Measurements from ENCODE around the gene ANXA2R. TPM values are rescaled to one million over a fixed set of nuclear protein-coding genes. Genes with fewer than 3 reads are reported as not detected.

Gene ANXA2R
- total and polyA plus RNA-seq, 9 of the 15 experiments (the other 6 are each of a cell fraction or from before 2014, with no cell fraction given) = 2.1 to 4.8 (median 3.4) TPM

DNA sequence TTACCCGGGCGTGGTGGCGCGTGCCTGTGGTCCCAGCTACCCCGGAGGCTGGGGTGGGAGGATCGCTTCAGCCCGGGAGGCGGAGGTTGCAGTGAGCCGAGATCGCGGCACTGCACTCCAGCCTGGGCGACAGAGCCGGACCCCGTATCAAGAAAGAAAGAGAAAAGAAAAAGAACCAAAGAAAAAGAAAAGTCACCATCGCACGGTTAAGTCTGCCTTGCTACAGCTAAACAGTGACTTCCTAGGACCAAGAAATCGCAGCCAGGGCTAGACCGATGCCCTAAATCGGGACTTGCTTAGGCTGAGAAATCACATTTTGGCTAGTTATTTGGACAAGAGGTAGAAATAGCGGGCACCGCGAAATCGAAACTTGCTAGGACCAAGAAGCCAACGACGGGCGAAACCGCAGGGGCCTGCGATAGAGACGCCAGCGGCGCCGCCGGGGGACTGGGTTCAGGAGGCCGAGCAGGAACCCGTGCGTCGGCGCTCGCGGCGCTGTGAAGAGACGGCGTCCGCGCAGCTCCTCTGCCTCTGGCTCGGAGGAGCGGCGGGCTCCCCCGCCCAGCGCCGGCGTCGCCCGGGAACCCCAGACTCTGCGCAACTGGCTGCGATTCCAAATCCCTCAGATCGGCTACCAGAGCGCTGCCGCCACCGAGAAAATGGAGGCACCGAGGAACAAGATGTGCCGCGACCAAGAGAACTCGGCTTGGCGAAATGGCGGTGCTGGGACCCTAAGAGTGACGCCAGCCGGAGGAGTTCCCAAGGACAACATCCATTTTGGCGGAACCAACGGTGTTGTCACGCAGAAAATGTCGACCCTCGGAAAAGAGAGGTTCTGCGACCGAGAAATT lies 26.1 kb upstream of the ANXA2R start (continued):
- TF ChIP-seq FOXM1 (IDR thresholded peaks at IDR 0.05; ENCODE audit: low read depth) (no peak; the same call in 1 of the 2 replicates), FOXM1 (CRISPR knock-in tag; IDR thresholded peaks at IDR 0.05; ENCODE audit: low read depth) (0 out of 2 replicates have a peak, but pooled peaks have one; percentile 15), ZBTB9 (CRISPR knock-in tag; IDR thresholded peaks at IDR 0.05) (peak; percentile 39; the same call in 1 of the 2 replicates), KDM4B (IDR thresholded peaks at IDR 0.05; ENCODE audit: borderline replicate concordance in 2 of 2, low read depth in 1 of 2) (peak in 1 of 2 experiments; percentile 18; a peak in 1 of 4 replicates), ZNF668 (CRISPR knock-in tag; IDR thresholded peaks at IDR 0.05) (0 out of 2 replicates have a peak, but pooled peaks have one; percentile 0), HLTF (IDR thresholded peaks at IDR 0.05) (peak; percentile 86; the same call in 1 of the 2 replicates), TEAD1 (CRISPR knock-in tag; IDR thresholded peaks at IDR 0.05) (peak in 1 of 2 experiments; percentile 83; a peak in 1 of 4 replicates), POLR3A (IDR thresholded peaks at IDR 0.05; ENCODE audit: borderline replicate concordance, extremely low read depth, insufficient read depth, insufficient read length) (no peak), FIP1L1 (IDR thresholded peaks at IDR 0.05; ENCODE audit: low read depth, low read length, poor library complexity, severe bottlenecking) (peak; percentile 81), ARHGAP35 (IDR thresholded peaks at IDR 0.05; ENCODE audit: partially characterized antibody) (peak; percentile 39), AFF4 (CRISPR knock-in tag; IDR thresholded peaks at IDR 0.05) (peak; percentile 96), SRSF3 (IDR thresholded peaks at IDR 0.05; ENCODE audit: insufficient read depth, low read length) (0 out of 2 replicates have a peak, but pooled peaks have one; percentile 43), DMBX1 (CRISPR knock-in tag; IDR thresholded peaks at IDR 0.05; ENCODE audit: borderline replicate concordance) (no peak; the same call in 1 of the 2 replicates), KDM5B (IDR thresholded peaks at IDR 0.05; ENCODE audit: insufficient replicate concordance, low read depth, low read length) (no peak), ZNF217 (CRISPR knock-in tag; IDR thresholded peaks at IDR 0.05) (no peak), BRD9 (IDR thresholded peaks at IDR 0.05; ENCODE audit: low read depth, partially characterized antibody) (peak; percentile 33)
- TF ChIP-seq, protein P1, sequence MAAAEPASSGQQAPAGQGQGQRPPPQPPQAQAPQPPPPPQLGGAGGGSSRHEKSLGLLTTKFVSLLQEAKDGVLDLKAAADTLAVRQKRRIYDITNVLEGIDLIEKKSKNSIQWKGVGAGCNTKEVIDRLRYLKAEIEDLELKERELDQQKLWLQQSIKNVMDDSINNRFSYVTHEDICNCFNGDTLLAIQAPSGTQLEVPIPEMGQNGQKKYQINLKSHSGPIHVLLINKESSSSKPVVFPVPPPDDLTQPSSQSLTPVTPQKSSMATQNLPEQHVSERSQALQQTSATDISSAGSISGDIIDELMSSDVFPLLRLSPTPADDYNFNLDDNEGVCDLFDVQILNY (CRISPR knock-in tag; IDR thresholded peaks at IDR 0.05) = peak; percentile 77; the same call in 1 of the 2 replicates
- TF ChIP-seq, protein P2, sequence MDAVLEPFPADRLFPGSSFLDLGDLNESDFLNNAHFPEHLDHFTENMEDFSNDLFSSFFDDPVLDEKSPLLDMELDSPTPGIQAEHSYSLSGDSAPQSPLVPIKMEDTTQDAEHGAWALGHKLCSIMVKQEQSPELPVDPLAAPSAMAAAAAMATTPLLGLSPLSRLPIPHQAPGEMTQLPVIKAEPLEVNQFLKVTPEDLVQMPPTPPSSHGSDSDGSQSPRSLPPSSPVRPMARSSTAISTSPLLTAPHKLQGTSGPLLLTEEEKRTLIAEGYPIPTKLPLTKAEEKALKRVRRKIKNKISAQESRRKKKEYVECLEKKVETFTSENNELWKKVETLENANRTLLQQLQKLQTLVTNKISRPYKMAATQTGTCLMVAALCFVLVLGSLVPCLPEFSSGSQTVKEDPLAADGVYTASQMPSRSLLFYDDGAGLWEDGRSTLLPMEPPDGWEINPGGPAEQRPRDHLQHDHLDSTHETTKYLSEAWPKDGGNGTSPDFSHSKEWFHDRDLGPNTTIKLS (IDR thresholded peaks at IDR 0.05; ENCODE audit: borderline replicate concordance, low read depth) = peak; percentile 51; the same call in 1 of the 2 replicates

Measured in K562 (cell line).